ENCODE measurements around the gene ANTXR1.
"Not testable (repeated sequence)": the region's sequence is repeated elsewhere in the genome, so short reads cannot be mapped to it uniquely, and the experiment has no call there.

DNA sequence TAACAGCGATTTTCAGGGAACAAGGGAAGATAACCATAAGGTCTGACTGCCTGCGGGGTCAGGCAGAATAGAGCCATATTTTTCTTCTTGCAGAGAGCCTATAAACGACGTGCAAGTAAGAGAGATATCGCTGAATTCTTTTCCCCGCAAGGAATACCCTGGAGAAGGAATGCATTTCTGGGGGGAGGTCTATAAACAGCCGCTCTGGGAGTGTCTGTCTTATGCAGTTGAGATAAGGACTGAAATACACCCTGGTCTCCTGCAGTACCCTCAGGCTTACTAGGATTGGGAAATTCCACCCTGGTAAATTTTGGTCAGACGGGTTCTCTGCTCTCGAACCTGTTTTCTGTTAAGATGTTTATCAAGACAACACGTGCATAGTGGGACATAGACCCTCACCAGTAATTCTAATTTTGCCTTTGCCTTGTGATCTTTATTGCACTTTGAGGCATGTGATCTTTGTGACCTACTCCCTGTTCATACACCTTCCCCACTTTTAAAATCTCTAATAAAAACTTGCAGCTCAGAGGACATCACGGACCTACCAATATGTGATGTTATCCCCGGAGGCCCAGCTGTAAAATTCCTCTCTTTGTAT lies 247.1 kb downstream of the ANTXR1 start:
- TF ChIP-seq CTCF (conservative IDR thresholded peaks at IDR 0.05; ENCODE audit: low read depth, low read length); EZH2 (IDR thresholded peaks at IDR 0.05; ENCODE audit: borderline replicate concordance, low read depth, low read length, poor library complexity, severe bottlenecking): not testable (repeated sequence)

Data from A673 (cell line).